GM23338 (cell line): Measurements from ENCODE around the gene CYTL1. TPM values are rescaled to one million over a fixed set of nuclear protein-coding genes. Genes with fewer than 3 reads are reported as not detected.

Source experiments
- ATAC-seq: fragments of 200-7000 bp; cut with Tn5 transposase; 3 replicates; pipeline ENCODE4 v1.9.1; 2020
- DNase-seq: peaks from one replicate; pipeline ENCODE4 v3.0.0-alpha.2; 2015; ENCODE audit warnings: low spot score
- H2AFZ ChIP-seq: fragments of 200-600 bp; sonication (generic); 2 replicates; pipeline ENCODE4 v1.8.0; 2016; ENCODE audit warnings: antibody characterized with exemption, mild to moderate bottlenecking, moderate library complexity
- H3F3A ChIP-seq: fragments of 200-600 bp; sonication (generic); replicated peaks from 2 replicates; pipeline ENCODE4 v1.8.0; 2017; ENCODE audit warnings: antibody characterized with exemption, mixed run types, low read depth
- H3K27ac ChIP-seq: fragments of 200-600 bp; sonication (generic); 2 replicates; pipeline ENCODE4 v1.6.1; 2016; ENCODE audit warnings: low read depth
- H3K27me3 ChIP-seq: fragments of 200-600 bp; sonication (generic); 2 replicates; pipeline ENCODE4 v1.8.0; 2016; ENCODE audit warnings: mild to moderate bottlenecking, mixed run types, moderate library complexity; ENCODE audit not compliant: insufficient read depth
- H3K36me3 ChIP-seq: fragments of 200-600 bp; sonication (generic); 2 replicates; pipeline ENCODE4 v1.8.0; 2016; ENCODE audit warnings: mild to moderate bottlenecking; ENCODE audit not compliant: insufficient read depth
- H3K4me1 ChIP-seq: fragments of 200-600 bp; sonication (generic); 2 replicates; pipeline ENCODE4 v1.8.0; 2016; ENCODE audit warnings: mild to moderate bottlenecking, moderate library complexity; ENCODE audit not compliant: insufficient read depth
- H3K4me2 ChIP-seq: fragments of 200-600 bp; sonication (generic); 2 replicates; pipeline ENCODE4 v1.7.1; 2017; ENCODE audit warnings: mixed run types
- H3K4me3 ChIP-seq: fragments of 200-600 bp; sonication (generic); 2 replicates; pipeline ENCODE4 v1.6.1; 2016; ENCODE audit warnings: mixed run types
- H3K79me2 ChIP-seq: fragments of 200-600 bp; sonication (generic); replicated peaks from 2 replicates; pipeline ENCODE4 v1.8.0; 2017; ENCODE audit warnings: mild to moderate bottlenecking; ENCODE audit not compliant: insufficient read depth
- H3K9me2 ChIP-seq: fragments of 200-600 bp; sonication (generic); 2 replicates; pipeline ENCODE4 v1.8.0; 2017; ENCODE audit not compliant: insufficient read depth
- H4K20me1 ChIP-seq: fragments of 200-600 bp; sonication (generic); replicated peaks from 2 replicates; pipeline ENCODE4 v1.8.0; 2017; ENCODE audit warnings: mild to moderate bottlenecking; ENCODE audit not compliant: insufficient read depth
- H3K27ac Mint-ChIP-seq: 2 replicates; pipeline ENCODE4 v1.8.0; 2020; ENCODE audit warnings: inconsistent platforms, mild to moderate bottlenecking, moderate library complexity, mixed read lengths
- H3K27me3 Mint-ChIP-seq: 3 replicates; pipeline ENCODE4 v1.8.0; 2022; ENCODE audit warnings: low read depth, mild to moderate bottlenecking, moderate library complexity, mixed read lengths, inconsistent platforms; ENCODE audit not compliant: insufficient read depth, poor library complexity
- H3K36me3 Mint-ChIP-seq: 3 replicates; pipeline ENCODE4 v1.8.0; 2021; ENCODE audit warnings: low read depth, mild to moderate bottlenecking, inconsistent platforms, moderate library complexity, mixed read lengths
- H3K4me1 Mint-ChIP-seq: 3 replicates; pipeline ENCODE4 v1.8.0; 2020; ENCODE audit warnings: mild to moderate bottlenecking, inconsistent platforms, mixed read lengths
- H3K4me3 Mint-ChIP-seq: 3 replicates; pipeline ENCODE4 v1.8.0; 2021; ENCODE audit warnings: moderate library complexity, mild to moderate bottlenecking, inconsistent platforms, mixed read lengths
- H3K9me3 Mint-ChIP-seq: 3 replicates; pipeline ENCODE4 v1.8.0; 2020; ENCODE audit warnings: moderate library complexity, mild to moderate bottlenecking, inconsistent platforms, mixed read lengths
- CREB1 ChIP-seq: fragments of 250-450 bp; sonication (Bioruptor Pico); IDR thresholded peaks from 2 replicates; pipeline ENCODE4 v1.5.0; 2020; ENCODE audit warnings: low read depth, mild to moderate bottlenecking, moderate library complexity
- EZH2 ChIP-seq: fragments of 200-600 bp; sonication (generic); IDR thresholded peaks from one replicate; pipeline ENCODE4 v1.8.0; 2017; ENCODE audit warnings: antibody characterized with exemption, mild to moderate bottlenecking, low read depth; ENCODE audit not compliant: unreplicated experiment
- EZH2phosphoT487 ChIP-seq: fragments of 200-600 bp; sonication (generic); IDR thresholded peaks from one replicate; pipeline ENCODE4 v1.8.1; 2018; ENCODE audit warnings: antibody characterized with exemption; ENCODE audit not compliant: unreplicated experiment
- NANOG ChIP-seq: IDR thresholded peaks from 2 replicates; pipeline ENCODE4 v1.6.1; 2016; ENCODE audit warnings: antibody characterized with exemption, borderline replicate concordance
- POLR2AphosphoS5 ChIP-seq: IDR thresholded peaks from 2 replicates; pipeline ENCODE4 v1.6.1; 2016; ENCODE audit warnings: antibody characterized with exemption, low read depth
- ZNF331 ChIP-seq: fragments of 250-450 bp; sonication (Bioruptor Pico); IDR thresholded peaks from 2 replicates; pipeline ENCODE4 v1.5.0; 2020; ENCODE audit warnings: low read depth, mild to moderate bottlenecking, moderate library complexity
- polyA plus RNA-seq: library from polyadenylated mRNA; unstranded; fragments of >200 nt; fragmentation: Nextera tagmentation; extraction: Ambion mirVana; gene quantifications from 2 replicates; pipeline ENCODE4 v1.2.1, GENCODE V29; 2016
- total RNA-seq: library from RNA; depleted of rRNA; stranded (reverse); fragments of >200 nt; shearing (Covaris generic); gene quantifications from 2 replicates; pipeline ENCODE4 v1.2.3, GENCODE V29; 2014
- TF ChIP-seq, protein P1 (sequence below): fragments of 250-450 bp; sonication (Bioruptor Pico); IDR thresholded peaks from 2 replicates; pipeline ENCODE4 v1.5.0; 2020; ENCODE audit warnings: mild to moderate bottlenecking, moderate library complexity
- TF ChIP-seq, protein P2 (sequence below), 2 experiments: fragments of 200-600 bp in 1 of 2; sonication (generic) in 1 of 2; conservative IDR thresholded peaks; 2 replicates each; pipeline versions ENCODE4 v1.5.1 to v1.6.1; 2016 to 2017; ENCODE audit warnings: antibody characterized with exemption in 2 of 2, low read depth in 2 of 2, mild to moderate bottlenecking in 2 of 2, moderate library complexity in 1 of 2
- TF ChIP-seq, protein P3 (sequence below): IDR thresholded peaks from one replicate; pipeline ENCODE4 v1.6.1; 2018; ENCODE audit warnings: antibody characterized with exemption; ENCODE audit not compliant: unreplicated experiment

Gene CYTL1
- total and polyA plus RNA-seq, 2 experiments from 2014 or later = 12.6 to 17.6 TPM

GRCh38 chr4:4981427-4981826 lies 37.8 kb downstream of the CYTL1 start (continued):
- TF ChIP-seq, protein P1, sequence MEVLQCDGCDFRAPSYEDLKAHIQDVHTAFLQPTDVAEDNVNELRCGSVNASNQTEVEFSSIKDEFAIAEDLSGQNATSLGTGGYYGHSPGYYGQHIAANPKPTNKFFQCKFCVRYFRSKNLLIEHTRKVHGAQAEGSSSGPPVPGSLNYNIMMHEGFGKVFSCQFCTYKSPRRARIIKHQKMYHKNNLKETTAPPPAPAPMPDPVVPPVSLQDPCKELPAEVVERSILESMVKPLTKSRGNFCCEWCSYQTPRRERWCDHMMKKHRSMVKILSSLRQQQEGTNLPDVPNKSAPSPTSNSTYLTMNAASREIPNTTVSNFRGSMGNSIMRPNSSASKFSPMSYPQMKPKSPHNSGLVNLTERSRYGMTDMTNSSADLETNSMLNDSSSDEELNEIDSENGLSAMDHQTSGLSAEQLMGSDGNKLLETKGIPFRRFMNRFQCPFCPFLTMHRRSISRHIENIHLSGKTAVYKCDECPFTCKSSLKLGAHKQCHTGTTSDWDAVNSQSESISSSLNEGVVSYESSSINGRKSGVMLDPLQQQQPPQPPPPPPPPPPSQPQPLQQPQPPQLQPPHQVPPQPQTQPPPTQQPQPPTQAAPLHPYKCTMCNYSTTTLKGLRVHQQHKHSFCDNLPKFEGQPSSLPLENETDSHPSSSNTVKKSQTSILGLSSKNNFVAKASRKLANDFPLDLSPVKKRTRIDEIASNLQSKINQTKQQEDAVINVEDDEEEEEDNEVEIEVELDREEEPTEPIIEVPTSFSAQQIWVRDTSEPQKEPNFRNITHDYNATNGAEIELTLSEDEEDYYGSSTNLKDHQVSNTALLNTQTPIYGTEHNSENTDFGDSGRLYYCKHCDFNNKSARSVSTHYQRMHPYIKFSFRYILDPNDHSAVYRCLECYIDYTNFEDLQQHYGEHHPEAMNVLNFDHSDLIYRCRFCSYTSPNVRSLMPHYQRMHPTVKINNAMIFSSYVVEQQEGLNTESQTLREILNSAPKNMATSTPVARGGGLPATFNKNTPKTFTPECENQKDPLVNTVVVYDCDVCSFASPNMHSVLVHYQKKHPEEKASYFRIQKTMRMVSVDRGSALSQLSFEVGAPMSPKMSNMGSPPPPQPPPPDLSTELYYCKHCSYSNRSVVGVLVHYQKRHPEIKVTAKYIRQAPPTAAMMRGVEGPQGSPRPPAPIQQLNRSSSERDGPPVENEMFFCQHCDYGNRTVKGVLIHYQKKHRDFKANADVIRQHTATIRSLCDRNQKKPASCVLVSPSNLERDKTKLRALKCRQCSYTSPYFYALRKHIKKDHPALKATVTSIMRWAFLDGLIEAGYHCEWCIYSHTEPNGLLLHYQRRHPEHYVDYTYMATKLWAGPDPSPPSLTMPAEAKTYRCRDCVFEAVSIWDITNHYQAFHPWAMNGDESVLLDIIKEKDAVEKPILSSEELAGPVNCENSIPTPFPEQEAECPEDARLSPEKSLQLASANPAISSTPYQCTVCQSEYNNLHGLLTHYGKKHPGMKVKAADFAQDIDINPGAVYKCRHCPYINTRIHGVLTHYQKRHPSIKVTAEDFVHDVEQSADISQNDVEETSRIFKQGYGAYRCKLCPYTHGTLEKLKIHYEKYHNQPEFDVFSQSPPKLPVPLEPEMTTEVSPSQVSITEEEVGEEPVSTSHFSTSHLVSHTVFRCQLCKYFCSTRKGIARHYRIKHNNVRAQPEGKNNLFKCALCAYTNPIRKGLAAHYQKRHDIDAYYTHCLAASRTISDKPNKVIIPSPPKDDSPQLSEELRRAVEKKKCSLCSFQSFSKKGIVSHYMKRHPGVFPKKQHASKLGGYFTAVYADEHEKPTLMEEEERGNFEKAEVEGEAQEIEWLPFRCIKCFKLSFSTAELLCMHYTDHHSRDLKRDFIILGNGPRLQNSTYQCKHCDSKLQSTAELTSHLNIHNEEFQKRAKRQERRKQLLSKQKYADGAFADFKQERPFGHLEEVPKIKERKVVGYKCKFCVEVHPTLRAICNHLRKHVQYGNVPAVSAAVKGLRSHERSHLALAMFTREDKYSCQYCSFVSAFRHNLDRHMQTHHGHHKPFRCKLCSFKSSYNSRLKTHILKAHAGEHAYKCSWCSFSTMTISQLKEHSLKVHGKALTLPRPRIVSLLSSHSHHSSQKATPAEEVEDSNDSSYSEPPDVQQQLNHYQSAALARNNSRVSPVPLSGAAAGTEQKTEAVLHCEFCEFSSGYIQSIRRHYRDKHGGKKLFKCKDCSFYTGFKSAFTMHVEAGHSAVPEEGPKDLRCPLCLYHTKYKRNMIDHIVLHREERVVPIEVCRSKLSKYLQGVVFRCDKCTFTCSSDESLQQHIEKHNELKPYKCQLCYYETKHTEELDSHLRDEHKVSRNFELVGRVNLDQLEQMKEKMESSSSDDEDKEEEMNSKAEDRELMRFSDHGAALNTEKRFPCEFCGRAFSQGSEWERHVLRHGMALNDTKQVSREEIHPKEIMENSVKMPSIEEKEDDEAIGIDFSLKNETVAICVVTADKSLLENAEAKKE (CRISPR knock-in tag) = no peak
- TF ChIP-seq EZH2phosphoT487 (no peak), EZH2 (no peak), CREB1 (no peak), NANOG (no peak), POLR2AphosphoS5 (no peak)
- TF ChIP-seq, protein P2, sequence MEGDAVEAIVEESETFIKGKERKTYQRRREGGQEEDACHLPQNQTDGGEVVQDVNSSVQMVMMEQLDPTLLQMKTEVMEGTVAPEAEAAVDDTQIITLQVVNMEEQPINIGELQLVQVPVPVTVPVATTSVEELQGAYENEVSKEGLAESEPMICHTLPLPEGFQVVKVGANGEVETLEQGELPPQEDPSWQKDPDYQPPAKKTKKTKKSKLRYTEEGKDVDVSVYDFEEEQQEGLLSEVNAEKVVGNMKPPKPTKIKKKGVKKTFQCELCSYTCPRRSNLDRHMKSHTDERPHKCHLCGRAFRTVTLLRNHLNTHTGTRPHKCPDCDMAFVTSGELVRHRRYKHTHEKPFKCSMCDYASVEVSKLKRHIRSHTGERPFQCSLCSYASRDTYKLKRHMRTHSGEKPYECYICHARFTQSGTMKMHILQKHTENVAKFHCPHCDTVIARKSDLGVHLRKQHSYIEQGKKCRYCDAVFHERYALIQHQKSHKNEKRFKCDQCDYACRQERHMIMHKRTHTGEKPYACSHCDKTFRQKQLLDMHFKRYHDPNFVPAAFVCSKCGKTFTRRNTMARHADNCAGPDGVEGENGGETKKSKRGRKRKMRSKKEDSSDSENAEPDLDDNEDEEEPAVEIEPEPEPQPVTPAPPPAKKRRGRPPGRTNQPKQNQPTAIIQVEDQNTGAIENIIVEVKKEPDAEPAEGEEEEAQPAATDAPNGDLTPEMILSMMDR (conservative IDR thresholded peaks at IDR 0.05; ENCODE audit: low read depth in 2 of 2) = no peak

GRCh38 chr4:4980621-4981230 lies 38.5 kb downstream of the CYTL1 start:
- no peak overlapping the region for H3K4me2 ChIP-seq
- ATAC-seq (no peak), DNase-seq (no peak)
- no peak overlapping the region for H3K27ac Mint-ChIP-seq
- H3K27me3 ChIP-seq = no peaks in the 10 kb centered on the region
- H3K27me3 Mint-ChIP-seq = peaks cover 4% of the 10 kb centered on the region
- peaks cover 34% of the 10 kb centered on the region for H3K9me3 Mint-ChIP-seq
- no peak overlapping the region for H2AFZ ChIP-seq
- no peaks in the 10 kb centered on the region for H4K20me1 ChIP-seq
- no peak overlapping the region for H3K4me3 ChIP-seq
- no peaks in the 10 kb centered on the region for H3K79me2 ChIP-seq
- H3K36me3 Mint-ChIP-seq = peaks cover 4% of the 10 kb centered on the region; the same call in 2 of the 3 replicates
- 0 out of 2 replicates have a peak, but pooled peaks cover 1% of the 10 kb centered on the region for H3K36me3 ChIP-seq
- no peak overlapping the region for H3K4me3 Mint-ChIP-seq
- H3K4me1 ChIP-seq = no peaks in the 10 kb centered on the region
- H3F3A ChIP-seq = no peaks in the 10 kb centered on the region
- H3K9me2 ChIP-seq = no peaks in the 10 kb centered on the region
- no peaks in the 10 kb centered on the region for H3K4me1 Mint-ChIP-seq
- no peak overlapping the region for H3K27ac ChIP-seq
- TF ChIP-seq, protein P3, sequence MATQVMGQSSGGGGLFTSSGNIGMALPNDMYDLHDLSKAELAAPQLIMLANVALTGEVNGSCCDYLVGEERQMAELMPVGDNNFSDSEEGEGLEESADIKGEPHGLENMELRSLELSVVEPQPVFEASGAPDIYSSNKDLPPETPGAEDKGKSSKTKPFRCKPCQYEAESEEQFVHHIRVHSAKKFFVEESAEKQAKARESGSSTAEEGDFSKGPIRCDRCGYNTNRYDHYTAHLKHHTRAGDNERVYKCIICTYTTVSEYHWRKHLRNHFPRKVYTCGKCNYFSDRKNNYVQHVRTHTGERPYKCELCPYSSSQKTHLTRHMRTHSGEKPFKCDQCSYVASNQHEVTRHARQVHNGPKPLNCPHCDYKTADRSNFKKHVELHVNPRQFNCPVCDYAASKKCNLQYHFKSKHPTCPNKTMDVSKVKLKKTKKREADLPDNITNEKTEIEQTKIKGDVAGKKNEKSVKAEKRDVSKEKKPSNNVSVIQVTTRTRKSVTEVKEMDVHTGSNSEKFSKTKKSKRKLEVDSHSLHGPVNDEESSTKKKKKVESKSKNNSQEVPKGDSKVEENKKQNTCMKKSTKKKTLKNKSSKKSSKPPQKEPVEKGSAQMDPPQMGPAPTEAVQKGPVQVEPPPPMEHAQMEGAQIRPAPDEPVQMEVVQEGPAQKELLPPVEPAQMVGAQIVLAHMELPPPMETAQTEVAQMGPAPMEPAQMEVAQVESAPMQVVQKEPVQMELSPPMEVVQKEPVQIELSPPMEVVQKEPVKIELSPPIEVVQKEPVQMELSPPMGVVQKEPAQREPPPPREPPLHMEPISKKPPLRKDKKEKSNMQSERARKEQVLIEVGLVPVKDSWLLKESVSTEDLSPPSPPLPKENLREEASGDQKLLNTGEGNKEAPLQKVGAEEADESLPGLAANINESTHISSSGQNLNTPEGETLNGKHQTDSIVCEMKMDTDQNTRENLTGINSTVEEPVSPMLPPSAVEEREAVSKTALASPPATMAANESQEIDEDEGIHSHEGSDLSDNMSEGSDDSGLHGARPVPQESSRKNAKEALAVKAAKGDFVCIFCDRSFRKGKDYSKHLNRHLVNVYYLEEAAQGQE = no peak
- TF ChIP-seq ZNF331 (CRISPR knock-in tag) = no peak
- no peak for TF ChIP-seq EZH2phosphoT487
- TF ChIP-seq EZH2 = no peak
